HG03460 (cell line): ENCODE data around the gene NAALADL1.
A peak's percentile ranks its signal among the peaks of the same experiment; 100 is the strongest.
"Not testable (repeated sequence)": the region's sequence is repeated elsewhere in the genome, so short reads cannot be mapped to it uniquely, and the experiment has no call there.

Experiments used
- ATAC-seq: cut with Tn5 transposase; IDR thresholded peaks from one replicate; pipeline ENCODE4 v1.9.1; 2021; ENCODE audit not compliant: unreplicated experiment

NAALADL1 gene

GRCh38 chr11:65017937-65018336 lies 40.4 kb downstream of the NAALADL1 start:
- no peak for ATAC-seq

GRCh38 chr11:65016705-65017104 lies 41.6 kb downstream of the NAALADL1 start:
- ATAC-seq, result no peak

- no peak for ATAC-seq
These were observed 43.6 kb downstream of the NAALADL1 start for GRCh38 chr11:65014726-65015227.

GRCh38 chr11:65013888-65014725 lies 44.2 kb downstream of the NAALADL1 start, which contains the start of gene ARL2:
Gene ARL2, plus strand, starts transcription at chr11:65014160. Its CDS starts 48 bp downstream, at chr11:65014208.
- peak; percentile 74 for ATAC-seq

- peak; percentile 62 for ATAC-seq
These were observed 45.0 kb downstream of the NAALADL1 start for GRCh38 chr11:65013130-65013887.

- ATAC-seq, result no peak
These were observed 49.5 kb downstream of the NAALADL1 start for GRCh38 chr11:65008873-65009272.

GRCh38 chr11:65008016-65008415 lies 50.3 kb downstream of the NAALADL1 start:
- ATAC-seq, result no peak

- ATAC-seq, result not testable (repeated sequence)
These were observed 54.4 kb downstream of the NAALADL1 start for GRCh38 chr11:65003968-65004367.

- ATAC-seq, result no peak
These were observed 55.1 kb downstream of the NAALADL1 start for GRCh38 chr11:65003282-65003681.

- no peak for ATAC-seq
These were observed 55.6 kb downstream of the NAALADL1 start for GRCh38 chr11:65002706-65003105.

GRCh38 chr11:64999478-64999877 lies 58.9 kb downstream of the NAALADL1 start:
- no peak for ATAC-seq

GRCh38 chr11:64998690-64999431 lies 59.5 kb downstream of the NAALADL1 start:
- no peak for ATAC-seq

- no peak for ATAC-seq
These were observed 60.2 kb downstream of the NAALADL1 start for GRCh38 chr11:64998141-64998540.

GRCh38 chr11:64996710-64997380 lies 61.5 kb downstream of the NAALADL1 start, which contains the start of gene BATF2:
Gene BATF2, minus strand, starts transcription at chr11:64996971. Its CDS starts 57 bp downstream, at chr11:64996914.
- no peak for ATAC-seq

GRCh38 chr11:64996327-64996709 lies 62.0 kb downstream of the NAALADL1 start:
- no peak for ATAC-seq
